Colonic mucosa (tissue), 4 donors: ENCODE data around the gene KRAS. TPM values are rescaled to one million over a fixed set of nuclear protein-coding genes. Genes with fewer than 3 reads are reported as not detected.

Experiments used
- DNase-seq: peaks from one replicate; pipeline ENCODE4 v3.0.0-alpha.2; 2020
- H3K27ac ChIP-seq: fragments of 200-600 bp; one replicate; pipeline ENCODE4 v1.8.0; 2021
- H3K27me3 ChIP-seq: fragments of 200-600 bp; one replicate; pipeline ENCODE4 v1.8.0; 2021
- H3K36me3 ChIP-seq: fragments of 200-600 bp; one replicate; pipeline ENCODE4 v1.8.0; 2021
- H3K4me1 ChIP-seq: fragments of 200-600 bp; one replicate; pipeline ENCODE4 v1.8.0; 2021; ENCODE audit warnings: mild to moderate bottlenecking
- H3K4me3 ChIP-seq: fragments of 200-600 bp; one replicate; pipeline ENCODE4 v1.8.0; 2021
- H3K9ac ChIP-seq, 2 donors: one replicate each; pipeline ENCODE4 v1.7.0; 2013; ENCODE audit warnings: control low read depth in 2 of 2, low read depth in 2 of 2, low read length in 2 of 2
- H3K9me3 ChIP-seq: fragments of 200-600 bp; one replicate; pipeline ENCODE4 v1.8.0; 2021
- CTCF ChIP-seq: fragments of 200-600 bp; IDR thresholded peaks from one replicate; pipeline ENCODE4 v1.8.0; 2022; ENCODE audit warnings: antibody characterized with exemption, mild to moderate bottlenecking
- intact Hi-C: fragments of 100-400 bp; cut with DNase I; formaldehyde crosslinking; loops from one replicate; pipeline ENCODE4 v1.14.1; 2022
- total RNA-seq, 2 donors: library from RNA; stranded (reverse); fragmentation: NEBNext Ultra II Directional in 1 of 2; extraction: Animal tissue kit (Norgen Biotek cat#: 25700) in 1 of 2; gene quantifications; one replicate each; pipeline ENCODE4 v1.2.1, GENCODE V29; 2021
- donor health status: healthy.
- donor health status: DM: no; HTN: no; CAD: no.
- donor health status: DM: no; HTN: no; CAD: no.

The KRAS gene
- total RNA-seq, 2 donors from 2014 or later = 53.8 to 84.4 TPM

GRCh38 chr12:25276199-25276937 lies 25.6 kb upstream of the KRAS start:
- Histone ChIP-seq H3K27ac (no peak overlapping the region), H3K36me3 (no peaks in the 10 kb centered on the region), H3K9me3 (no peaks in the 10 kb centered on the region), H3K4me1 (no peaks in the 10 kb centered on the region), H3K9ac (no peak overlapping the region), H3K27me3 (no peaks in the 10 kb centered on the region), H3K4me3 (no peak overlapping the region)
- peak; percentile 69 for DNase-seq
- intact Hi-C loops = no loop called here
- TF ChIP-seq CTCF = no peak

- H3K4me3 ChIP-seq = no peak overlapping the region
- intact Hi-C loops = no loop called here
- no peaks in the 10 kb centered on the region for H3K27me3 ChIP-seq
- no peak overlapping the region for H3K27ac ChIP-seq
- H3K9me3 ChIP-seq = no peaks in the 10 kb centered on the region
- no peak for TF ChIP-seq CTCF
- no peak for DNase-seq
- no peaks in the 10 kb centered on the region for H3K36me3 ChIP-seq
- no peaks in the 10 kb centered on the region for H3K4me1 ChIP-seq
- H3K9ac ChIP-seq = no peak overlapping the region
Observed at GRCh38 chr12:25271486-25272098, 20.9 kb upstream of the KRAS start.

- no peak overlapping the region for H3K4me3 ChIP-seq
- H3K36me3 ChIP-seq = no peaks in the 10 kb centered on the region
Observed at GRCh38 chr12:25269701-25270100, 19.0 kb upstream of the KRAS start.

GRCh38 chr12:25266497-25266896 lies 15.8 kb upstream of the KRAS start:
- TF ChIP-seq CTCF = no peak
- Histone ChIP-seq H3K4me3 (no peak overlapping the region), H3K4me1 (no peaks in the 10 kb centered on the region), H3K9ac (no peak overlapping the region), H3K27ac (no peak overlapping the region), H3K9me3 (no peaks in the 10 kb centered on the region), H3K36me3 (no peaks in the 10 kb centered on the region), H3K27me3 (no peaks in the 10 kb centered on the region)
- intact Hi-C loops = no loop called here
- no peak for DNase-seq

More at GRCh38 chr12:25269701-25270100, 19.0 kb upstream of the KRAS start:
- Histone ChIP-seq H3K4me1 (no peaks in the 10 kb centered on the region), H3K9ac (no peak overlapping the region), H3K27ac (no peak overlapping the region), H3K27me3 (no peaks in the 10 kb centered on the region), H3K9me3 (no peaks in the 10 kb centered on the region)
- TF ChIP-seq CTCF = no peak
- intact Hi-C loops = no loop called here
- no peak for DNase-seq

GRCh38 chr12:25264862-25265261 lies 14.1 kb upstream of the KRAS start:
- H3K27me3 ChIP-seq = no peaks in the 10 kb centered on the region
- H3K9ac ChIP-seq = no peak overlapping the region
- H3K9me3 ChIP-seq = no peaks in the 10 kb centered on the region
- no peak overlapping the region for H3K4me3 ChIP-seq
- no peaks in the 10 kb centered on the region for H3K36me3 ChIP-seq
- H3K4me1 ChIP-seq = no peaks in the 10 kb centered on the region
- intact Hi-C loops = no loop called here
- TF ChIP-seq CTCF = no peak
- no peak for DNase-seq
- no peak overlapping the region for H3K27ac ChIP-seq
